ENCODE results near the gene HK2. TPM values are rescaled to one million over a fixed set of nuclear protein-coding genes. Genes with fewer than 3 reads are reported as not detected.
A peak's percentile ranks its signal among the peaks of the same experiment; 100 is the strongest.

Gene HK2
- total RNA-seq, 2 donors from 2014 or later = 1.3 to 9.2 TPM

DNA sequence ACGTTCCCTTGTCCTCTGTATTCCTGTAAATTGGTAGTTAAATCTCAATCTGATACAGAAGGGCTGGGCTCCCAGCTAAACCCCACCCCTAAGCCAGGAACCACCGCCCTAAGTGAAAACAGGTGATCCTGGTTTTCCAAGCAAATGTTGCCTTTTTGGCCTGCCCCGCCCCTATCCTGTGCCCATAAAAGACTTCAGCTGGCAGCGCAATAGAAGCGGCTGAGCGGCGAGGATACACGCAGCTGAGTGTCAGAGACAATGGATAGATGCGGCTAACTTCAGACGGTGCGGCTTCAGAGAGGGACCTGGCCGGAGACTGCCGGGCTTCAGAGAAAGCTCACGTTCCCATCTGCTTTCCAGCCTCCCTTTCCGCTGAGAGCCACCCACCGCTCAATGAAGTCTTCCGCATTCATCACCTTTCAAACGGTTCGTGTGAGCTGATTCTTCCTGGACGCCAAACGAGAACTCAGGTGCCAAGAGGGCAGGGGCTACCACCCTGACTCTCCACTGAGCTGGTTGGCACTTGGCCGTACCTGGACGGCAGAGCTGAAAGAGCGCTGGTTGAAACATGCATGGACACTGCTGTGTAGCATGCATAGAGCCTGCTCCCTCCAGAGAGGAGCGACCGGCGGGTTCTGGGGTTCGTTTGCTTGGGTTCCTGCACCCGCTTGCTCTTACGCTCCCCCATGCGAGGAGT, 75.0 kb downstream of the HK2 start:
- DNase-seq (peak in 2 of 4 donors; percentile 9 to 31), ATAC-seq (peak; percentile 48)
- TF ChIP-seq, protein P1, sequence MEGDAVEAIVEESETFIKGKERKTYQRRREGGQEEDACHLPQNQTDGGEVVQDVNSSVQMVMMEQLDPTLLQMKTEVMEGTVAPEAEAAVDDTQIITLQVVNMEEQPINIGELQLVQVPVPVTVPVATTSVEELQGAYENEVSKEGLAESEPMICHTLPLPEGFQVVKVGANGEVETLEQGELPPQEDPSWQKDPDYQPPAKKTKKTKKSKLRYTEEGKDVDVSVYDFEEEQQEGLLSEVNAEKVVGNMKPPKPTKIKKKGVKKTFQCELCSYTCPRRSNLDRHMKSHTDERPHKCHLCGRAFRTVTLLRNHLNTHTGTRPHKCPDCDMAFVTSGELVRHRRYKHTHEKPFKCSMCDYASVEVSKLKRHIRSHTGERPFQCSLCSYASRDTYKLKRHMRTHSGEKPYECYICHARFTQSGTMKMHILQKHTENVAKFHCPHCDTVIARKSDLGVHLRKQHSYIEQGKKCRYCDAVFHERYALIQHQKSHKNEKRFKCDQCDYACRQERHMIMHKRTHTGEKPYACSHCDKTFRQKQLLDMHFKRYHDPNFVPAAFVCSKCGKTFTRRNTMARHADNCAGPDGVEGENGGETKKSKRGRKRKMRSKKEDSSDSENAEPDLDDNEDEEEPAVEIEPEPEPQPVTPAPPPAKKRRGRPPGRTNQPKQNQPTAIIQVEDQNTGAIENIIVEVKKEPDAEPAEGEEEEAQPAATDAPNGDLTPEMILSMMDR (IDR thresholded peaks at IDR 0.05) = no peak
- no peak for TF ChIP-seq POLR2A (IDR thresholded peaks at IDR 0.05)
- Histone ChIP-seq H3K36me3 (replicated peaks in 1 of 2; ENCODE audit: insufficient read depth in 1 of 2, low read depth in 2 of 2) (no peaks in the 10 kb centered on the region), H3K27me3 (no peaks in the 10 kb centered on the region), H3K9me3 (no peaks in the 10 kb centered on the region), H3K4me3 (no peak overlapping the region), H3K4me1 (peaks cover 9% of the 10 kb centered on the region), H3K27ac (no peak overlapping the region)
- intact Hi-C loops (cut with DNase I) = no loop called here
- WGBS, 2 donors = 23 to 24% methylated on average over 27 to 31 of the region's 31 CpGs

DNA sequence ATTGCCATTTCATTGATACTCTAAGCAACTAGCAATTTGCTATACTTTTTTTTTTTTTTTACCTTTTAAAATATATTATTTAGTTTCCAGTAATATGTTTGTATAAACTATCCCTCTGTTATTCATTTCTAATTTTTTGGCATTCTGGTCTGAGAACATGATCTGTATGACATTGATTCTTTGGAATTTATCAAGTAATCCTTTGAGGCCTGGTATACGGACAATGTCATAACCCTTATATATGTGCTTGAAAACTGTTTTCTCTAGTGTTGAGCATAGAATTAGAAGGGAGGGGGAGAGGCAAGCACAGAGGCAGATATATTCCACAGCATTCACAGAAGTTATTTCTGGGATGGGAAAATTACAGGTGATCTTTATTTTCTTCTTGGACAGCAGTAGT, 76.3 kb downstream of the HK2 start:
- no peak for TF ChIP-seq POLR2A (IDR thresholded peaks at IDR 0.05)
- TF ChIP-seq, protein P1 (IDR thresholded peaks at IDR 0.05) = no peak
- ATAC-seq (no peak), DNase-seq (no peak)
- intact Hi-C loops (cut with DNase I) = no loop called here
- 86 to 97% methylated on average over 1 of the region's 1 CpG for WGBS, 2 donors
- no peak overlapping the region for H3K4me3 ChIP-seq
- H3K36me3 ChIP-seq (replicated peaks in 1 of 2; ENCODE audit: insufficient read depth in 1 of 2, low read depth in 2 of 2) = no peaks in the 10 kb centered on the region
- peaks cover 9% of the 10 kb centered on the region for H3K4me1 ChIP-seq
- no peak overlapping the region for H3K27ac ChIP-seq
- no peaks in the 10 kb centered on the region for H3K27me3 ChIP-seq
- no peaks in the 10 kb centered on the region for H3K9me3 ChIP-seq

DNA sequence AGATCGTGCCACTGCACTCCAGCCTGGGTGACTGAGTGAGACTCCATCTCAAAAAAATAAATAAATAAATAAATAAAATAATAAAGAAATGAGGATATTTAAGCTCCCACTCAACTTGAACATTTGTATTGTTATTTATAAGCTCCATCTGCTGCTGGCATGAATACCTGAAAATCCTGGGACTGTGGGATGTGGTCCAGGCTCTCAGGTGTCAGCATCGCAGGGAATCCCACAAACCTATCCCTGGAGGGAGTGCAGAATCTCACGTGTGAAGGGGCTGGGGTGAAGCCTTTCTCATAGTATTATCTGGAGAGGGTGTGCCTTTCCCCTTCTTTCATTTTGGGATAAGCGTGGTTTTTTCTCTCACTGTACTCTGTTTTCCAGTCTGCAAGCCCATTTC, 77.1 kb downstream of the HK2 start:
- H3K27ac ChIP-seq = no peak overlapping the region
- no peak overlapping the region for H3K4me3 ChIP-seq
- intact Hi-C loops (cut with DNase I) = no loop called here
- H3K9me3 ChIP-seq = no peaks in the 10 kb centered on the region
- no peak for TF ChIP-seq POLR2A (IDR thresholded peaks at IDR 0.05)
- TF ChIP-seq, protein P1 (IDR thresholded peaks at IDR 0.05) = no peak
- H3K27me3 ChIP-seq = no peaks in the 10 kb centered on the region
- ATAC-seq (no peak), DNase-seq (no peak)
- peaks cover 9% of the 10 kb centered on the region for H3K4me1 ChIP-seq
- no peaks in the 10 kb centered on the region for H3K36me3 ChIP-seq (replicated peaks in 1 of 2; ENCODE audit: insufficient read depth in 1 of 2, low read depth in 2 of 2)
- WGBS, 2 donors = 54 to 59% methylated on average over 4 of the region's 4 CpGs

DNA sequence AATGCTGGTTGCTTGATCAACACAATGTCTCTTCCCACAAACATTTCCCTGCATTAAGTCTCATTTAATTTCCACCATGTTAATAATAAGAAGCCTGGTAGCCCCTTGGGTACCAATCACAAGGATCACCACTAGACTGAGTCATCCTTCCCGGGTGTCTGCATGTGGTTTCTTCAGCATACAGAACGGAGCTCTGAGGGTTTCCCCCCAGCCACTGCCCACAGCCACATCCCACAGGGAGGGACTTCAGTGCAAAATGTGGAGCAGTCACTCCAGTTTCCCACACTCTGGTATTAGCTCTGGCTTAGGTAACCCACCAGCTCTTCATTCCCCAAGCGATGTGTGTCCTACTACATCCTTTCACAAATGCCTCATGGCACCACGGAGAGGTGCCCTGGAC, 81.8 kb downstream of the HK2 start:
- intact Hi-C loops (cut with DNase I) = no loop called here
- H3K36me3 ChIP-seq (replicated peaks in 1 of 2; ENCODE audit: insufficient read depth in 1 of 2, low read depth in 2 of 2) = no peaks in the 10 kb centered on the region
- DNase-seq = no peak
- H3K4me1 ChIP-seq = no peaks in the 10 kb centered on the region
- no peaks in the 10 kb centered on the region for H3K27me3 ChIP-seq
- no peak overlapping the region for H3K27ac ChIP-seq
- TF ChIP-seq, protein P1 (IDR thresholded peaks at IDR 0.05) = no peak
- TF ChIP-seq POLR2A (IDR thresholded peaks at IDR 0.05) = no peak
- no peaks in the 10 kb centered on the region for H3K9me3 ChIP-seq
- H3K4me3 ChIP-seq = no peak overlapping the region
- WGBS, 2 donors = 68% methylated on average over 4 of the region's 4 CpGs
- ATAC-seq = no peak

DNA sequence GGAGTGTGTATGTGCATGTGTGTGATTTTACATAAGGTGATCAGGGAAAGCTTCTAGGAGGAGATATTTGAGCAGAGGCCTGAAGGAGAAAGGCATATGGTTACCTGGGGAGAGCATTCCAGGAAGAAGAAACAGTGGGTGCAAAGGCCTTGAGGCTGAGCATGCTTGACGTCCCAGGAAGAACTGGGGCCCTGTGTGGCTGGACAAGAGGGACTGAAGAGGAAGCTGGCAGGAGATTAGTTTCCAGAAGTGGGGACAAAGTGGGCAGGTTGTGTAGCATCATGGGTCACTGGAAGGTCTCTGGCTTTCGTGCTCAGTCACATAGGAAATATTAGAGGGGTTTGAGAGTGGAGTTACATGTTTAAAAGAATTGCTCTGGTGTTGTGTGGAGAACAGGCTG, 82.5 kb downstream of the HK2 start:
- Histone ChIP-seq H3K27ac (no peak overlapping the region), H3K4me1 (no peaks in the 10 kb centered on the region), H3K9me3 (no peaks in the 10 kb centered on the region), H3K27me3 (no peaks in the 10 kb centered on the region), H3K4me3 (no peak overlapping the region), H3K36me3 (replicated peaks in 1 of 2; ENCODE audit: insufficient read depth in 1 of 2, low read depth in 2 of 2) (no peaks in the 10 kb centered on the region)
- ATAC-seq = no peak
- WGBS, 2 donors = 39 to 51% methylated on average over 2 of the region's 2 CpGs
- DNase-seq = no peak
- TF ChIP-seq POLR2A (IDR thresholded peaks at IDR 0.05) = no peak
- TF ChIP-seq, protein P1 (IDR thresholded peaks at IDR 0.05) = no peak
- intact Hi-C loops (cut with DNase I) = no loop called here
